Vagina (tissue), 2 donors: ENCODE results near the gene LYSMD2.

ENCODE experiments used
- POLR2A ChIP-seq, 2 donors: fragments of 450-650 bp; IDR thresholded peaks; one replicate each; pipeline ENCODE4 v1.6.1; 2017; ENCODE audit warnings: antibody characterized with exemption in 2 of 2, mild to moderate bottlenecking in 2 of 2, moderate library complexity in 2 of 2
- TF ChIP-seq, protein P1 (sequence below), 3 experiments: fragments of 450-650 bp in 2 of 3; fragments of 200-600 bp in 1 of 3; sonication (generic) in 1 of 3; IDR thresholded peaks; one replicate each; pipeline ENCODE4 v1.5.1; 2017 to 2019; ENCODE audit warnings: antibody characterized with exemption in 3 of 3, mild to moderate bottlenecking in 2 of 3, moderate library complexity in 2 of 3

DNA sequence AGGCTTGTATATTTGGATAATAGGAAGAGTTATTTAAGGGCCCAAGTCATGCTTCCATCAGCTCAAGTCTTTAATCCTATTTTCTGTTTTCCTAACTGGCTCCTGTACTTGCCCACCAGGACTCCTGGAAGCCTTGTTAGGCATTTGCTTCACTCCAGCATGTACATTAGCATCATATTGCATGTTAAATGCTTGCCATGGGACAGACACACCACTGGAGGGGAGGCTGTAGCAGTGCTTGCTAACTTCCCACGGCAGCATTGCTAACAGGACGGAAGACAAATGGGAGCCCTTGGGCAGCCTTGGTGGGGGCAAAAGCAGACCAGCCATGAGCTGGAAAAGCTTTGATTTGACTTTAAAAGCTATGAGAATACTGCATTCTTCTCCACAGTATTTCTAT, 20.0 kb upstream of the LYSMD2 start:
- TF ChIP-seq, protein P1, sequence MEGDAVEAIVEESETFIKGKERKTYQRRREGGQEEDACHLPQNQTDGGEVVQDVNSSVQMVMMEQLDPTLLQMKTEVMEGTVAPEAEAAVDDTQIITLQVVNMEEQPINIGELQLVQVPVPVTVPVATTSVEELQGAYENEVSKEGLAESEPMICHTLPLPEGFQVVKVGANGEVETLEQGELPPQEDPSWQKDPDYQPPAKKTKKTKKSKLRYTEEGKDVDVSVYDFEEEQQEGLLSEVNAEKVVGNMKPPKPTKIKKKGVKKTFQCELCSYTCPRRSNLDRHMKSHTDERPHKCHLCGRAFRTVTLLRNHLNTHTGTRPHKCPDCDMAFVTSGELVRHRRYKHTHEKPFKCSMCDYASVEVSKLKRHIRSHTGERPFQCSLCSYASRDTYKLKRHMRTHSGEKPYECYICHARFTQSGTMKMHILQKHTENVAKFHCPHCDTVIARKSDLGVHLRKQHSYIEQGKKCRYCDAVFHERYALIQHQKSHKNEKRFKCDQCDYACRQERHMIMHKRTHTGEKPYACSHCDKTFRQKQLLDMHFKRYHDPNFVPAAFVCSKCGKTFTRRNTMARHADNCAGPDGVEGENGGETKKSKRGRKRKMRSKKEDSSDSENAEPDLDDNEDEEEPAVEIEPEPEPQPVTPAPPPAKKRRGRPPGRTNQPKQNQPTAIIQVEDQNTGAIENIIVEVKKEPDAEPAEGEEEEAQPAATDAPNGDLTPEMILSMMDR (IDR thresholded peaks at IDR 0.05), result no peak
- no peak for TF ChIP-seq POLR2A (IDR thresholded peaks at IDR 0.05)
